ENCODE data around the gene RPS3A.

- TF ChIP-seq, protein P1, sequence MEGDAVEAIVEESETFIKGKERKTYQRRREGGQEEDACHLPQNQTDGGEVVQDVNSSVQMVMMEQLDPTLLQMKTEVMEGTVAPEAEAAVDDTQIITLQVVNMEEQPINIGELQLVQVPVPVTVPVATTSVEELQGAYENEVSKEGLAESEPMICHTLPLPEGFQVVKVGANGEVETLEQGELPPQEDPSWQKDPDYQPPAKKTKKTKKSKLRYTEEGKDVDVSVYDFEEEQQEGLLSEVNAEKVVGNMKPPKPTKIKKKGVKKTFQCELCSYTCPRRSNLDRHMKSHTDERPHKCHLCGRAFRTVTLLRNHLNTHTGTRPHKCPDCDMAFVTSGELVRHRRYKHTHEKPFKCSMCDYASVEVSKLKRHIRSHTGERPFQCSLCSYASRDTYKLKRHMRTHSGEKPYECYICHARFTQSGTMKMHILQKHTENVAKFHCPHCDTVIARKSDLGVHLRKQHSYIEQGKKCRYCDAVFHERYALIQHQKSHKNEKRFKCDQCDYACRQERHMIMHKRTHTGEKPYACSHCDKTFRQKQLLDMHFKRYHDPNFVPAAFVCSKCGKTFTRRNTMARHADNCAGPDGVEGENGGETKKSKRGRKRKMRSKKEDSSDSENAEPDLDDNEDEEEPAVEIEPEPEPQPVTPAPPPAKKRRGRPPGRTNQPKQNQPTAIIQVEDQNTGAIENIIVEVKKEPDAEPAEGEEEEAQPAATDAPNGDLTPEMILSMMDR (IDR thresholded peaks at IDR 0.05): no peak
- TF ChIP-seq ZNF121 (CRISPR knock-in tag; IDR thresholded peaks at IDR 0.05) (no peak), PRRX2 (CRISPR knock-in tag; IDR thresholded peaks at IDR 0.05) (no peak), USF2 (CRISPR knock-in tag; IDR thresholded peaks at IDR 0.05) (no peak)
- TF ChIP-seq, protein P2, sequence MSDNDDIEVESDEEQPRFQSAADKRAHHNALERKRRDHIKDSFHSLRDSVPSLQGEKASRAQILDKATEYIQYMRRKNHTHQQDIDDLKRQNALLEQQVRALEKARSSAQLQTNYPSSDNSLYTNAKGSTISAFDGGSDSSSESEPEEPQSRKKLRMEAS (CRISPR knock-in tag; IDR thresholded peaks at IDR 0.05): no peak
- TF ChIP-seq, protein P3, sequence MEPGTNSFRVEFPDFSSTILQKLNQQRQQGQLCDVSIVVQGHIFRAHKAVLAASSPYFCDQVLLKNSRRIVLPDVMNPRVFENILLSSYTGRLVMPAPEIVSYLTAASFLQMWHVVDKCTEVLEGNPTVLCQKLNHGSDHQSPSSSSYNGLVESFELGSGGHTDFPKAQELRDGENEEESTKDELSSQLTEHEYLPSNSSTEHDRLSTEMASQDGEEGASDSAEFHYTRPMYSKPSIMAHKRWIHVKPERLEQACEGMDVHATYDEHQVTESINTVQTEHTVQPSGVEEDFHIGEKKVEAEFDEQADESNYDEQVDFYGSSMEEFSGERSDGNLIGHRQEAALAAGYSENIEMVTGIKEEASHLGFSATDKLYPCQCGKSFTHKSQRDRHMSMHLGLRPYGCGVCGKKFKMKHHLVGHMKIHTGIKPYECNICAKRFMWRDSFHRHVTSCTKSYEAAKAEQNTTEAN (CRISPR knock-in tag; IDR thresholded peaks at IDR 0.05): no peak
These were observed 43.3 kb downstream of the RPS3A start for GRCh38 chr4:151142758-151143157.

Measured in WTC11 (cell line).